ENCODE data around the gene PPP2R5A.

The PPP2R5A gene

GRCh38 chr1:212284744-212285684 lies at the start of gene PPP2R5A:
Gene PPP2R5A (plus strand): TSS chr1:212285410. CDS start chr1:212286111, 701 bp downstream.
- peak; percentile 98 for DNase-seq

DNA sequence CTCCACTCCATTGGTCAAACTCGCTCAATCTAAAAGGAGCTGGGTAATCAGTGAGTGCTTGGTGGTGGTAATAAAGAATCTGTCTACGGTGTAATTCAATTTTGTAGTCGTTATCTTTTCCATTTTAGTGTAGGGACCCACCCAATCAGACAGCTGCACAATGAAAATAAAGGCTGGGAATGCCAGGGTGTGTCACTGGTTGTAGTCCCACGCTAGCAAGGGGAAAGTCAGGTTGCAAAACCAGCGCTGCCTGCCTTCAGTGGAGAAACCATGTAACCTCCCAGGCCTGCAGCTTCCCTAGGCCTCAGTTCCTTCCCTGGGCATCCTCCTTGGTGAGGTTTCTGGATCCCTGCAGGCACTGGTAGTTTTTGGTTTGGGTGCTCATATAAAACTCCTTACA lies 49.4 kb upstream of the PPP2R5A start:
- DNase-seq, result no peak

GRCh38 chr1:212236664-212237220 lies 48.5 kb upstream of the PPP2R5A start:
- DNase-seq, result no peak

DNA sequence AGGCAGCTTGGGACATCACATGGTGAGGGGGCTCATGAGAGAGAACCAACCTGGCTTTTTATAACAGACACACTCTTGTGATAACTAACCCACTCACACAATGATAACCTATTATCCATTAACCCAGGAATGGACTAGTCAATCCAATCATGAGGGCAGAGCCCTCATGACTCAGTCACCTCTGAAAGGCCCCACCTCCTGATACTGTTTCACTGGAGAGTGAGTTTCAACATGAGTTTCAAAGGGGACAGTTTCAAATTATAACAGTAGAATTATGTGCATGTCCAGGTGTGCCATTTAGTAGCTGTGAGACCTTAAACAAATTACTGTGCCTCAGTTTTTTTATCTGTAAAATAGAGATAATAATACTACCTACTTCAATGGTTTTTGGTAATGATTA lies 47.6 kb upstream of the PPP2R5A start:
- DNase-seq, result no peak

DNA sequence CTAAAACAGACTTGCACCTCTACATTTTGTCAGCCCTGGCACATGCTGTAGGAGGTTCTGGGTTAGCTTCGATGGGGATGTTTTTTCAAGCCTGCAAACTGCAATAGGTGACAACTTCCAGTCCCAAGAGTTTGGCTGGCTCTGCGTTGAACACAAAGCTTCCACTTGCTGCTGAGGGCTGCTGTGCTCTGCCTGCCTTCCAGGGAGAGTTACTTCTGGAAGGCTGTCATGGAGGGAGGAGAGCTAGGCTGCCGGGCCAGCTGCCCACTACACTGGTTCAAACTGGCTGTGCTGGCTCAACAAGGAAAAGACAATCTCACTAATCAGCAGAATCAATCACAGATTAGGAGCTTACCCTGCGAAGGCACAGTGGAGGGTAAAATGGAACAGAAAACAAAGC lies 46.7 kb upstream of the PPP2R5A start:
- DNase-seq, result no peak

DNA sequence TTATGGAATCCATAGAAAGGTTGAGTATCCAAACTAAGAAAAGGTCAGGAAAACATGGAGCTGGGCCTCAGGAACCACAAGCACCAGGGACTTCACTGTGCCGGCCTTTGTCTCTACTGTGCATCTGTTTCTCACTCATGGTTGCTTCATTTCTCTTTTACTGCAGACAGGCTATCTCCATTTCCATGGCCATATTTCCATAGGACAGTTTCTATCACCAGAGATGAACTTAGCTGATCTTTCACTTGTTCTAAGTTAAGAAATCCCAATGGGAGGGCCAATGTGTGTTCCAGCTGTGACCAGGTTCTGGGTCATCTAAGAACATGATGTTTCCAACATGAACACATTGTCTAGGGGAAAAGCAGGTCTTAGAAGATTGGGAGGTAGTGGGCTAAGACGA lies 43.7 kb upstream of the PPP2R5A start:
- no peak for DNase-seq

- DNase-seq, result no peak
Observed at GRCh38 chr1:212241957-212242287, 43.3 kb upstream of the PPP2R5A start.

DNA sequence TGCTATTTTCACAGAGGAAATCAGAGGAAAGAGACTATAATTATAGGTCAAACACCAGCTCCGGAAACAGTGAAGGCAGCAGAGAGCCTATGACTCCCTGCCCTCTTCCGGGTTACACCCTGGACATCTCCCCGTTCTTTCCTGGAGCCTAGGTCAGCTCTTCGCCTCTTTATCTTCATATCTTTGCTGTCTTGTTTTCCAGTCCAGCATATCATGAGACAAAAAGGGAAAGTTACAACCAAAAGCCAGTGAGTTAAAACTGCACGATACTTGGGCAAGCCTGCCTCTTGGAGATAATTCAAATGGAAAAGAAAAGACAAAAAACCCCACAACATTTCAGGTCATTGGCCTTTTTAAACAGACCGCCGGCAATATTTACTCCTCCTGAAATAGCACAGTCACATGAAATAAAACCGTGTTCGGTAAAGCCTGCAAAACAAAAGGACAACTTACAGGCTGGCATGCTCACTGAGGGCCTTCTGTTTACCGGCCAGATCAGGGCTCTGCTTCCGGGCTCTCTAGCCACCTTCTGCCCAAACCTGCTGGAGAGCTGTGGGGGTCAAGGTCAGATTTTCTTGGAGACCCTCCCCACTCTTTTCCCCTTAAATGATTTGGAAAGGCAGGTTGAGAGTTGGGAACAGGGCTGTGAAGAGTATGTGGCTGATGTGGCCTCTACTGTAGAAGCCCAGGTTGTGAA lies 42.8 kb upstream of the PPP2R5A start:
- DNase-seq, result no peak

- no peak for DNase-seq
Observed at GRCh38 chr1:212242985-212243308, 42.3 kb upstream of the PPP2R5A start.

DNA sequence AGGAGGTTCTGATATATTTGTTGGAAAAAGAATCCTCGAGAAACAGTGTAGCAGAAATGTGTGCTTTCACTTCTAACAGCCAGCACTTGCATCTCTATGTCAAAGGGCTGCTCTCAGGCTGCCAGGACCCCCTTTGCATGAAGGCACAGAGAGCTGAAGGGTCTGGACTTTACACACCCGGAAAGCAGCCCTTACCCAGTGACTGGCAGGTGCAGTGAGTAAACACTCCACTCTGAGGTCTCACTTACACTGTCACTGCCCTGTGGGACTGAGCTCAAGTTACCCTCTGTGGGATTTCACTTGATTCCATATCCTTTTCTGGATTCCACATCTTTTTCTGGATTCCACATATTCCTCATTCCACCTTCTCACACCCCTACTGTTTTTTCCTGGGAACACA lies 40.8 kb upstream of the PPP2R5A start:
- DNase-seq, result no peak

GRCh38 chr1:212247179-212247721 lies 38.0 kb upstream of the PPP2R5A start:
- no peak for DNase-seq

- DNase-seq, result no peak
Observed at GRCh38 chr1:212247988-212248387, 37.2 kb upstream of the PPP2R5A start.

- DNase-seq, result no peak
Observed at GRCh38 chr1:212254853-212255363, 30.3 kb upstream of the PPP2R5A start.

GRCh38 chr1:212255705-212256307 lies 29.4 kb upstream of the PPP2R5A start:
- DNase-seq, result no peak

GRCh38 chr1:212256369-212256768 lies 28.8 kb upstream of the PPP2R5A start:
- DNase-seq, result no peak

DNA sequence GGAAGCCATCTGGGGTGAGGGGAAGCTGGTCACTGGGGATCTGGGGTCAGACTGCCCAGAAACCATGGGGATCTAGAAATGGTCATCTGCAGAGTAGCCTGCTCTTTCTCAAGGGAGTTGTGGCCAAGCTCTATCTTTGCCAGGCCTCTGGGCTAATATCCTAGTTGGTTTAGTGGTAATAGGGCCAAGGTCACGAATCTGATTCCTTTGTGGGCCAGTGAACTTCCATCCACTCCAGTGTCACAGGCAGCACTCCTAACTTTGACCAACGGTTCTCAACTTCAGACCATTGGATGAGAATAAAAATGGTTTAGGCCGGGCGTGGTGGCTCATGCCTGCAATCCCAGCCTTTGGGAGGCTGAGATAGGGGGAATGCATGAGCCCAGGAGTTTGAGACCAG lies 28.1 kb upstream of the PPP2R5A start:
- DNase-seq, result no peak

GRCh38 chr1:212259693-212260480 lies 25.3 kb upstream of the PPP2R5A start:
- no peak for DNase-seq

- DNase-seq, result peak; percentile 19
Observed at GRCh38 chr1:212260557-212261355, 24.5 kb upstream of the PPP2R5A start.

DNA sequence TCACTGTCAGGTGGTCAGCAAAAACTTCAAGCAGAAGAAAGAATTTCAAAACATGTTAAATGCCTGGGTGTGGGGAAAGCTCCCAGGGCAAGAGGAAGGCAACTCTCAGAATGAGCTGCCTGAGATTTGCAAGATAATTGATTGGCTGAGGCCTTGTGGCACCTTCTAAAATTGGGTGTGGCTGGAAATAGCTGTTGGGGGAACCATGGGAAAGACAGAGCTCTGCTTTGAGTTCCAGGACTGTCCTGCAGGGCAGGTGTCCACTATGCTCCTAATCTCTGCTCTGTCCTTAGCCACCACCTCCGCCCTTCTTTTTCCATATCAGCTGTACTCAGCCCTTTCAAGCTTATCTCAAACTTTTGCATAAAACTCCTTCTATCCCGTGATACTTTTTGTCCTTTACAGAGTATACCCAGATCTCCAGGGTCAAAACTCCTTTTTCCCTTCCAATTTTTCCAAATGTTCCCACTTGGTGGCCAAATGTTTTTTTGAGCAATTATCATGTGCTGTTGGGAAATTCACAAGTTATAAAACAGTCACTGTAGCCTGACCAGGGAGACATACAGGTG lies 23.8 kb upstream of the PPP2R5A start:
- DNase-seq, result no peak

- DNase-seq, result no peak
Observed at GRCh38 chr1:212267017-212267416, 18.2 kb upstream of the PPP2R5A start.

- no peak for DNase-seq
Observed at GRCh38 chr1:212267460-212267859, 17.8 kb upstream of the PPP2R5A start.
